ENCODE data around the gene PRKCB.

DNA sequence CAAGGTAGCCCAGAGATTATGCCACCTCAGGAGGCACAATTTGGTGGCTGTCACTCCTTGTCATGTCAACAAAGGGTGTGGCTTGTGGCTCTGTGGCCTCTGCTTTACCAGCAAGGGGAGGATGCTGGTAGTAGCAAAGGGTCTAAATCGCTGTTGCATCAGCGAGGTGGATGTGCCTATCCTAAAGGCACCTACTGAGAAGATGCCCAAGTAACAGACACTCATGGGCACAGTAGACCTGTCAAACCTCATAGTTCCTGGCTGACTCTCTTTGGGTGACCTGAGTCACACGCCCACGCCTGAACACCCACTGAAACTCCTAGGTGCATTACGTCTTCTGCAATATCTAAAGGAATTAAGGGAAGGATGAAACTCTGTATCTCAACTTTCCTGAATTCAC is 139.5 kb downstream of the PRKCB start:
- TF ChIP-seq, protein P1, sequence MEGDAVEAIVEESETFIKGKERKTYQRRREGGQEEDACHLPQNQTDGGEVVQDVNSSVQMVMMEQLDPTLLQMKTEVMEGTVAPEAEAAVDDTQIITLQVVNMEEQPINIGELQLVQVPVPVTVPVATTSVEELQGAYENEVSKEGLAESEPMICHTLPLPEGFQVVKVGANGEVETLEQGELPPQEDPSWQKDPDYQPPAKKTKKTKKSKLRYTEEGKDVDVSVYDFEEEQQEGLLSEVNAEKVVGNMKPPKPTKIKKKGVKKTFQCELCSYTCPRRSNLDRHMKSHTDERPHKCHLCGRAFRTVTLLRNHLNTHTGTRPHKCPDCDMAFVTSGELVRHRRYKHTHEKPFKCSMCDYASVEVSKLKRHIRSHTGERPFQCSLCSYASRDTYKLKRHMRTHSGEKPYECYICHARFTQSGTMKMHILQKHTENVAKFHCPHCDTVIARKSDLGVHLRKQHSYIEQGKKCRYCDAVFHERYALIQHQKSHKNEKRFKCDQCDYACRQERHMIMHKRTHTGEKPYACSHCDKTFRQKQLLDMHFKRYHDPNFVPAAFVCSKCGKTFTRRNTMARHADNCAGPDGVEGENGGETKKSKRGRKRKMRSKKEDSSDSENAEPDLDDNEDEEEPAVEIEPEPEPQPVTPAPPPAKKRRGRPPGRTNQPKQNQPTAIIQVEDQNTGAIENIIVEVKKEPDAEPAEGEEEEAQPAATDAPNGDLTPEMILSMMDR (IDR thresholded peaks at IDR 0.05) = no peak
- no peak for TF ChIP-seq POLR2A (IDR thresholded peaks at IDR 0.05)
